Measurements from ENCODE around the gene TOP3A.

TOP3A gene

GRCh38 chr17:18224387-18225120 lies 90.2 kb downstream of the TOP3A start:
- H3K9me3 ChIP-seq (ENCODE audit: low read length), result no peaks in the 10 kb centered on the region
- no peaks in the 10 kb centered on the region for H3K36me3 ChIP-seq (ENCODE audit: insufficient read depth, low read length)
- no peaks in the 10 kb centered on the region for H3K9me2 ChIP-seq (ENCODE audit: low read depth, low read length)
- no peak overlapping the region for H3K27ac ChIP-seq (ENCODE audit: low read depth, low read length, poor library complexity, severe bottlenecking)
- no peaks in the 10 kb centered on the region for H3K79me2 ChIP-seq (ENCODE audit: insufficient read depth, low read length)
- H4K20me1 ChIP-seq (ENCODE audit: insufficient read depth, low read length), result no peaks in the 10 kb centered on the region
- no peaks in the 10 kb centered on the region for H3K27me3 ChIP-seq (ENCODE audit: insufficient read depth, low read length)
- H3F3A ChIP-seq (ENCODE audit: insufficient read depth, low read length), result no peaks in the 10 kb centered on the region
- peak overlapping the region; percentile 46 for H3K4me3 ChIP-seq (ENCODE audit: low read depth, low read length, poor library complexity, severe bottlenecking)
- H3K9ac ChIP-seq (ENCODE audit: low read length), result peak overlapping the region; percentile 21; the same call in 1 of the 2 replicates
- H3K4me2 ChIP-seq (ENCODE audit: low read length), result peak overlapping the region; percentile 59
- peaks cover 20% of the 10 kb centered on the region for H3K4me1 ChIP-seq (ENCODE audit: insufficient read depth, low read length, severe bottlenecking)
- H2AFZ ChIP-seq (ENCODE audit: low read length), result peak overlapping the region; percentile 78; the same call in 1 of the 2 replicates
- TF ChIP-seq EZH2 (IDR thresholded peaks at IDR 0.05; ENCODE audit: borderline replicate concordance, low read length) (no peak), CTCF (IDR thresholded peaks at IDR 0.05; ENCODE audit: low read length) (no peak)

GRCh38 chr17:18224053-18224386 lies 90.8 kb downstream of the TOP3A start:
- Histone ChIP-seq H3K9me3 (ENCODE audit: low read length) (no peaks in the 10 kb centered on the region), H3K9ac (ENCODE audit: low read length) (no peak overlapping the region), H3K27ac (ENCODE audit: low read depth, low read length, poor library complexity, severe bottlenecking) (no peak overlapping the region), H2AFZ (ENCODE audit: low read length) (no peak overlapping the region), H3K4me2 (ENCODE audit: low read length) (no peak overlapping the region), H3K79me2 (ENCODE audit: insufficient read depth, low read length) (no peaks in the 10 kb centered on the region), H3K9me2 (ENCODE audit: low read depth, low read length) (no peaks in the 10 kb centered on the region), H3K4me3 (ENCODE audit: low read depth, low read length, poor library complexity, severe bottlenecking) (no peak overlapping the region), H3K4me1 (ENCODE audit: insufficient read depth, low read length, severe bottlenecking) (peaks cover 20% of the 10 kb centered on the region), H3F3A (ENCODE audit: insufficient read depth, low read length) (no peaks in the 10 kb centered on the region), H3K36me3 (ENCODE audit: insufficient read depth, low read length) (no peaks in the 10 kb centered on the region), H4K20me1 (ENCODE audit: insufficient read depth, low read length) (no peaks in the 10 kb centered on the region), H3K27me3 (ENCODE audit: insufficient read depth, low read length) (no peaks in the 10 kb centered on the region)
- TF ChIP-seq CTCF (IDR thresholded peaks at IDR 0.05; ENCODE audit: low read length) (no peak), EZH2 (IDR thresholded peaks at IDR 0.05; ENCODE audit: borderline replicate concordance, low read length) (no peak)
